Effector memory CD8-positive, alpha-beta T cell (primary cell): ENCODE measurements around the gene ADAMTSL2.

ENCODE experiments used
- ATAC-seq: fragments of 150-1000 bp; cut with Tn5 transposase; replicated peaks from 2 replicates; pipeline ENCODE4 v1.10.0; 2021; ENCODE audit warnings: mild to moderate bottlenecking, moderate library complexity
- DNase-seq, 3 experiments: peaks; one replicate each; pipeline ENCODE4 v3.0.0; 2021
- H3K27ac Mint-ChIP-seq, 2 donors: one replicate each; pipeline ENCODE4 v1.8.0; 2022; ENCODE audit warnings: mild to moderate bottlenecking in 2 of 2, mixed read lengths in 2 of 2, moderate library complexity in 2 of 2
- H3K27me3 Mint-ChIP-seq, 2 donors: one replicate each; pipeline ENCODE4 v1.8.0; 2022; ENCODE audit warnings: mixed read lengths in 2 of 2
- H3K36me3 Mint-ChIP-seq: one replicate; pipeline ENCODE4 v1.8.0; 2022; ENCODE audit warnings: mild to moderate bottlenecking, moderate library complexity, mixed read lengths; ENCODE audit not compliant: insufficient read depth
- H3K4me1 Mint-ChIP-seq, 2 donors: one replicate each; pipeline ENCODE4 v1.8.0; 2022; ENCODE audit warnings: low read depth in 2 of 2, mixed read lengths in 2 of 2
- H3K4me3 Mint-ChIP-seq, 2 donors: one replicate each; pipeline ENCODE4 v1.8.0; 2022; ENCODE audit warnings: mild to moderate bottlenecking in 2 of 2, mixed read lengths in 2 of 2, moderate library complexity in 2 of 2
- H3K9me3 Mint-ChIP-seq, 2 donors: one replicate each; pipeline ENCODE4 v1.8.0; 2022; ENCODE audit warnings: mixed read lengths in 2 of 2

ADAMTSL2 gene

DNA sequence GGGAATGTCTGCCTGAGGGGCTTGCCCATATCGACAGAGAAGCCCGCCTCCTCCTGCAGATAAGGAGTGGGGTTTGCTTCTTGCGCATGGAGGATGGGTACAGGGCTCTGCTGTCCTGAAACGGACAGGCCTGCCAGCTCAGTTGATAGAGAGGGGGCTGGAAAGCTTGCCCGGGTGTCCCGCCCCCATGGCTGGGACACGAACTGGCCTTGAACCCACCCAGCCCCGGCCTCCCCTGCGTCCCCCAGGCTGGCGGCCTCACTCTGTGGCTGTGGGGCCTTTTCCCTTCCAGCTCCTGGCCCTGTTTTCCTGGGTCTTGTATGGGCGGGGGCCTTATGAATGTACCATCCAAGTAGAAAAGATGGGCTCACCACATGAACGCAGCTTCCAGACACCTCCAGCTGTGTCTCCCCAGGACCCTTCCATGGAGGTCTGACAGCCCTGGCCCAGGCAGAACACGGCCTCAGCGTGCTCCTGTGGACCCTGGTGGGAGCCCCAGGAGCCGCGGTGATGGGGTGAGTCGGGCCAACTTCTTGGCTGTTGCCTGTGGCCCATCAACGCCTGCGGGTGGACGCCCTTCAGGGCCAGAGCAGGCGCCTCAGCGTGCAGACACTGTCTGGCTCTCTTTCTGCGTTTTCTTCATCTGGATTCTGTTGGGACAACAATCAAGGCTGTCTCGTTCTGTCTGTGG is 39.7 kb upstream of the ADAMTSL2 start:
- no peak overlapping the region for H3K4me3 Mint-ChIP-seq
- ATAC-seq (no peak), DNase-seq (no peak)
- H3K27me3 Mint-ChIP-seq, result peaks cover 26 to 35% of the 10 kb centered on the region in 2 donors
- no peaks in the 10 kb centered on the region for H3K9me3 Mint-ChIP-seq
- H3K27ac Mint-ChIP-seq, result no peak overlapping the region
- no peaks in the 10 kb centered on the region for H3K36me3 Mint-ChIP-seq
- no peaks in the 10 kb centered on the region for H3K4me1 Mint-ChIP-seq

DNA sequence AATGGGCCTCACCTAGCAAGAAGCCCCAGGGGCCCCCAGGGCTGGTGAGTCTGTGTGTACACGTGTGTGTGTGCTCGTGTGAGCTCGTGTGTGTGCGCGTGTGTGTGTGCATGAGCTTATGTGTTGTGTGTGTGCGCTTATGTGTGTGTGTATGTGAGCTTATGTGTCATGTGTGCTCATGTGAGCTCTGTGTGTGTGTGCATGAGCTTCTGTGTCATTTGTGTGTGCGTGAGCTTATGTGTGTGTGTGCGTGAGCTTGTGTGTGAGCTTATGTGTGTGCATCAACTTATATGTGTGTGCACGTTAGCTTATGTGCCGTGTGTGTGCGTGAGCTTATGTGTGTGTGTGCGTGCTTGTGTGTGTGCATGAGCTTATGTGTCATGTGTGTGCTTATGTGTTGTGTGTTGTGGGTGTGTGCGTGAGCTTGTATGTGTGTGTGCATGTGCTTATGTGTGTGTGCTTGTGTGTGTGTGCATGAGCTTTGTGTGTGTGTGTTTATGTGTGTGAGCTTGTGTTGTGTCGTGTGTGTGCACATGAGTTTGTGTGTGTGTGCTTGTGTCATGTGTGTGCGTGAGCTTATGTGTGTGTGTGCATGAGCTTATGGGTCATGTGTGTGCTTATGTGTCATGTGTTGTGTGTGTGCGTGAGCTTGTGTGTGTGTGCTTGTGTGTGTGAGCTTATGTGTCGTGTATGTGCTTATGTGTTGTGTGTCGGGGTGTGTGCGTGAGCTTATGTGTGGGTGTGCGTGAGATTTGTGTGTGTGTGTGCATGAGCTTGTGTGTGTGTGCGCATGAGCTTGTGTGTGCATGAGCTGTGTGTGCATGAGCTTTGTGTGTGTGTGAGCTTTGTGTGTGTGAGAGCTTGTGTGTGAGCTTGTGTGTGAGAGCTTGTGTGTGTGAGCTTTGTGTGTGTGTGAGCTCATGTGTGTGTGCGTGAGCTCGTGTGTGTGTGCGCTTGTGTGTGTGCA is 38.9 kb upstream of the ADAMTSL2 start:
- no peak for ATAC-seq
- Mint-ChIP-seq H3K4me3 (no peak overlapping the region), H3K9me3 (no peaks in the 10 kb centered on the region), H3K27me3 (peaks cover 26 to 35% of the 10 kb centered on the region in 2 donors), H3K27ac (no peak overlapping the region), H3K36me3 (no peaks in the 10 kb centered on the region), H3K4me1 (no peaks in the 10 kb centered on the region)
- DNase-seq, result no peak

DNA sequence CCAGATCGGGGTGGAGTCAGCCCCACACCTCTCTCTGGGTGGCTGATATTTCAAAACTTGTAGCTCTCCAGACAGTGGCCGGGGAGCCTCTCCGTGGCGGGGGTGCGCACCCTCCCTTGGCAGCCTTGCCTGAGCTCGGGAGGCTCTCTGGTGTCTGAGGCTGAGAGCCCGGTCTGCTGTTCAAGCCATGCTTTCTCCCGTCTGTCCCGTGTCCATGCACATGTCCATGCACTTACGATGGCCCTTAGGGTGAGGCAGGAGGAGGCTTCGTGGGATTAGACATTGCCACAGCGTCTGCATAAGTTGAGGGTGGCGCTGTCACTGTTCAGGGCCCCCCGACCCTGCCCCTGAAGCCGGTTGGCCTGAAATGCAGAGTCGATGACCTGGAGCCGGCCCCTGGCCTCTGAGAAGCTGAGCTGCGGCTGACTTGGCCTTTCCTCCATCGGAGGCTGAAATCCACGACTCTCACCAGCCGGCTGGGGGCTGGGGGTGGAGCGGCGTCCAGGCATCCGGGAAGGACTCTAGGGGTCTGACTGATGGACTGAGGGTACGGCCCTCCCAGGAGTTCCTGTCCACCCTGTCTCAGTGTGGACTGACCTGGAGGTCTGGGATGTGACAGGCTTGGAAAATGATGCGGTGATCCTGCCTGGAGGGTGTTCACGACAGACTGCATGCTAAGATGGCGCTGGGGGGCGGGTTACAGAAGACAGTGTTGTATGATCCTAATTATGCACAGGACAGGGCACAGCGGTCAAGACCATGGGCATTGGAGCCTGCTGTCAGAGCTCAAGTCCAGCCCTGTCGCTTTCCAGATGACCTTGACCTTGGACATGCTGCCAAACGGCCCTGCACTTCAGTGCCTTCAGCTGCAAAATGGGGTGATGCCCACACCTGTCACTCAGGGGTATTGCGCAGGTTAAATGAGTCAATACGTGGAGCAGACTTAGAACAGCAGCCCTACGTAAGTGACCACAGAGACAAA is 37.4 kb upstream of the ADAMTSL2 start:
- H3K36me3 Mint-ChIP-seq, result no peaks in the 10 kb centered on the region
- H3K27me3 Mint-ChIP-seq, result peaks cover 39 to 48% of the 10 kb centered on the region in 2 donors
- peaks cover 4 to 5% of the 10 kb centered on the region in 2 donors for H3K9me3 Mint-ChIP-seq
- no peak overlapping the region for H3K27ac Mint-ChIP-seq
- no peak overlapping the region for H3K4me3 Mint-ChIP-seq
- no peak for DNase-seq
- no peaks in the 10 kb centered on the region for H3K4me1 Mint-ChIP-seq
- ATAC-seq, result no peak

GRCh38 chr9:133499132-133499891 is 35.2 kb upstream of the ADAMTSL2 start:
- H3K36me3 Mint-ChIP-seq, result no peaks in the 10 kb centered on the region
- no peaks in the 10 kb centered on the region for H3K4me1 Mint-ChIP-seq
- no peak for DNase-seq
- peaks cover 55 to 57% of the 10 kb centered on the region in 2 donors for H3K27me3 Mint-ChIP-seq
- no peak overlapping the region for H3K27ac Mint-ChIP-seq
- H3K4me3 Mint-ChIP-seq, result no peak overlapping the region
- peaks cover 9% of the 10 kb centered on the region in 2 donors for H3K9me3 Mint-ChIP-seq
- ATAC-seq, result no peak

GRCh38 chr9:133499892-133500270 is 34.6 kb upstream of the ADAMTSL2 start:
- Mint-ChIP-seq H3K4me1 (no peaks in the 10 kb centered on the region), H3K36me3 (no peaks in the 10 kb centered on the region), H3K9me3 (peaks cover 9% of the 10 kb centered on the region in 2 donors), H3K27me3 (peaks cover 56 to 58% of the 10 kb centered on the region in 2 donors), H3K4me3 (no peak overlapping the region), H3K27ac (no peak overlapping the region)
- ATAC-seq, result no peak
- DNase-seq, result no peak

DNA sequence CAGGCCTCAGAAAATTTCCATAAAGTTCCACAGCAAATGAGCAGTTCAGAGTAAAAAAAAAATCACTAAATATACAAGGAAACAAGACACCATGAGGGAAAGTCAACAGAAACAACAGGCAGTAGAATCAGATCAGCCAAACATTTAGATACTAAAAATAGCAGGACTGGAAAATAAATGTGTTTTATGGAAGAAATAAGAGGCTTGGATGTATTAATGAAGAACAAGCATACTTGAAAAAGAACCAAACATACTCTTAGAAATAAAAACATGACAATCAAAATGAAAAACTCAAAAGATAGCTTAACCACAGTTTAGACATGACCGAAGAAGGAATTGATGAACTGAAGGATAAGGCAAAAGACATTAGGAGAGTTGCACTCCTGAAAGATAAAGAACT is 32.4 kb upstream of the ADAMTSL2 start:
- DNase-seq (no peak), ATAC-seq (no peak)
- H3K4me3 Mint-ChIP-seq, result no peak overlapping the region
- H3K4me1 Mint-ChIP-seq, result no peaks in the 10 kb centered on the region
- H3K27ac Mint-ChIP-seq, result no peak overlapping the region
- peaks cover 9% of the 10 kb centered on the region in 2 donors for H3K9me3 Mint-ChIP-seq
- H3K27me3 Mint-ChIP-seq, result peaks cover 56 to 58% of the 10 kb centered on the region in 2 donors
- H3K36me3 Mint-ChIP-seq, result no peaks in the 10 kb centered on the region

- no peak for DNase-seq
- H3K27ac Mint-ChIP-seq, result no peak overlapping the region
- H3K27me3 Mint-ChIP-seq, result peaks cover 36 to 40% of the 10 kb centered on the region in 2 donors
- H3K4me1 Mint-ChIP-seq, result peaks cover 6 to 9% of the 10 kb centered on the region in 2 donors
- H3K36me3 Mint-ChIP-seq, result no peaks in the 10 kb centered on the region
- peaks cover 9% of the 10 kb centered on the region in 2 donors for H3K9me3 Mint-ChIP-seq
- H3K4me3 Mint-ChIP-seq, result no peak overlapping the region
- no peak for ATAC-seq
These were observed 29.2 kb upstream of the ADAMTSL2 start for GRCh38 chr9:133505186-133505830.

GRCh38 chr9:133505901-133506652 is 28.4 kb upstream of the ADAMTSL2 start:
- Mint-ChIP-seq H3K27me3 (peaks cover 28 to 33% of the 10 kb centered on the region in 2 donors), H3K4me3 (no peak overlapping the region), H3K4me1 (peaks cover 6 to 9% of the 10 kb centered on the region in 2 donors), H3K36me3 (no peaks in the 10 kb centered on the region), H3K9me3 (peaks cover 9% of the 10 kb centered on the region in 2 donors), H3K27ac (no peak overlapping the region)
- ATAC-seq, result no peak
- DNase-seq, result no peak

DNA sequence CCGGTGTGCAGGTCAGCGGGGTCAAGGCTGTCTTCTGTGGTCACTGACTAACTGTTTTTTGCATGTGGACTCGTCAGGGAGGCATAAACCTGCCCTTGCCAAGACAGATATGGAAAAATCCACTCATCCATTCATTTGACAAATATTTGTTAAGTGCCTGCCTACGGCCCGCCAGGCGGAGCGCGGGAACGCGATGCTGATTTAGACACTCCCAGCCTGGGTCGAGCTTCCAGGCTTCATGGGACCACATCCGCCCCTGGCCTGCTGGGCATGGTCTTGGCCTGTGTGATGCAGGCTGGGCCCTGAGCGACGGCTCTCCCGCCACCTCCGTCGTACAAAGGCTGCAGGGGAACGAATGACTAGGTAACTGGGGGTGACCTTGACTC is 27.9 kb upstream of the ADAMTSL2 start:
- no peak for DNase-seq
- no peak overlapping the region for H3K27ac Mint-ChIP-seq
- ATAC-seq, result no peak
- H3K27me3 Mint-ChIP-seq, result peaks cover 23 to 27% of the 10 kb centered on the region in 2 donors
- no peaks in the 10 kb centered on the region for H3K36me3 Mint-ChIP-seq
- peaks cover 9% of the 10 kb centered on the region in 2 donors for H3K9me3 Mint-ChIP-seq
- peaks cover 6 to 9% of the 10 kb centered on the region in 2 donors for H3K4me1 Mint-ChIP-seq
- H3K4me3 Mint-ChIP-seq, result no peak overlapping the region

DNA sequence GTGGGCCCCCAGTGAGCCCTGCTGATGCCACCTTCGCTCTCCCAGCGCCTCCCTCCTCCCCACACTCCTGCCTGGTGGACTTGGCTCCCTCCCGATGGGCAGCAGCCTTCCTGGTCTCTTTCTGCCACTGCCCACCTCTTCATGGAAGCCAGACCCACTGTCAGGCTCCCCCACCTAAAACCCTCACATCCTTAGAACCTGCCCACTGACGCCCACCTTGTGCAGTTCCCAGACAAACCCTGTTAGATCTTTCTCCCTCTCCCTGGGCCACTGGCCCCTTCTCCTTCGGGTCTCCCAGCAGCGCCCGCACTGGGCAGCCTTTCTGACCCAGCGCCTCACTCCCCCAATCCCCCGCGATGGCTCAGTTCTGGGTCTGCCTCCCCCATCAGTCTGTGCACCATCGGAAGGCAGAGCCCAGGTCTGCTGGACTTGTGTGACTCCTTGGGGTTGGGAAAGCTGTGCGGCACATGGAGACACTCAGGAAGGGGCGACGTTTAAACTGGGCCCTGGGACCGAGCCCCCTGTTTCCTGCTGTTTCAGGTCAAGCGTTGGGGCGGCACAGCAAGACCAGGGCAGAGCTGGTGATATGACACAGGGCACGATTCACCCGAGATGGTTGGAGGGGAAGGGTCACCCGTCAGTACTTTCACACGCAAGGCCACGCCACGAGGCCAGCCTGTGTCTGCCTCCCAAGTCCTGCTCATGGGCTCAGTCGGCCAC is 27.1 kb upstream of the ADAMTSL2 start:
- Mint-ChIP-seq H3K27ac (no peak overlapping the region), H3K4me1 (peaks cover 6 to 9% of the 10 kb centered on the region in 2 donors), H3K9me3 (peaks cover 1 to 3% of the 10 kb centered on the region in 2 donors), H3K36me3 (no peaks in the 10 kb centered on the region), H3K4me3 (no peak overlapping the region), H3K27me3 (peaks cover 16 to 20% of the 10 kb centered on the region in 2 donors)
- ATAC-seq, result no peak
- no peak for DNase-seq

DNA sequence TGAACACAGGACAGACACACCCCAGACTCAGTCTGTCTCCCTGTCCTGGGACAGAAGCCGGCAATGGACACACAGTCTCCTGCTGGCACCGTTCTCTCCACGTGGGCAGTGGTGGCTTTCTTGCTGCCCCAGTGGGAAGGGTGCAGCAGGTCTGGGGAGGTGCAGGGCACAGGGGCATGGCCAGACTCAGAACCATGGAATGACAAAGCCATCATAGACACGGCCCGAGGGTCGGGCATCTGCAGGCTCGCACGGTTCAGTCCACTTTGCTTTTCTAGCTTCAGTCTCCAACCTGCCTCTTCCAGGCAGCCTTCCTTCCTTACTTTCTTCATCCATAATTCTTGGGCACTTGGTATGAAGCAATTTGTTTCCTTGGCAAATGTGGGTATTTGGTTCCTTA is 26.5 kb upstream of the ADAMTSL2 start:
- H3K9me3 Mint-ChIP-seq, result no peaks in the 10 kb centered on the region
- DNase-seq (no peak), ATAC-seq (no peak)
- H3K27ac Mint-ChIP-seq, result peak overlapping the region in 1 of 2 donors; percentile 23
- peaks cover 6 to 9% of the 10 kb centered on the region in 2 donors for H3K4me1 Mint-ChIP-seq
- peaks cover 13 to 14% of the 10 kb centered on the region in 2 donors for H3K27me3 Mint-ChIP-seq
- H3K4me3 Mint-ChIP-seq, result no peak overlapping the region
- H3K36me3 Mint-ChIP-seq, result no peaks in the 10 kb centered on the region
